Caco-2 (cell line): ENCODE results near the gene EVA1C. TPM values are rescaled to one million over a fixed set of nuclear protein-coding genes. Genes with fewer than 3 reads are reported as not detected.
"Not testable (repeated sequence)": the region's sequence is repeated elsewhere in the genome, so short reads cannot be mapped to it uniquely, and the experiment has no call there.

Source experiments
- BruUV-seq: library from RNA; stranded (reverse); fragments of 400-500 nt; replicated peaks from 2 replicates; lab custom pipeline; 2021; lab: Mats Ljungman, UMichigan
- CTCF ChIA-PET: fragments of 300-600 bp; sonication (Branson Sonifier 250); formaldehyde crosslinking; loops from one replicate; lab custom pipeline; 2022; ENCODE audit warnings: antibody characterized with exemption; lab: Charles Lee
- POLR2A ChIA-PET: fragments of 300-600 bp; sonication (Branson Sonifier 250); formaldehyde crosslinking; loops from one replicate; lab custom pipeline; 2022; ENCODE audit warnings: antibody characterized with exemption; lab: Charles Lee
- DNase-seq, 2 experiments: peaks; one replicate each; pipeline versions ENCODE4 v3.0.0 to v3.0.0-alpha.2; 2020 to 2022
- H3K27me3 ChIP-seq: replicated peaks from 2 replicates; pipeline ENCODE4 v1.6.0; 2011; ENCODE audit warnings: low read length; ENCODE audit not compliant: control insufficient read depth, insufficient read depth
- H3K36me3 ChIP-seq: 2 replicates; pipeline ENCODE4 v1.5.1; 2011; ENCODE audit warnings: low read length; ENCODE audit not compliant: control insufficient read depth, insufficient read depth
- H3K4me1 ChIP-seq: fragments of 250-450 bp; sonication (Bioruptor Pico); 2 replicates; pipeline ENCODE4 v1.5.1; 2020; ENCODE audit warnings: mild to moderate bottlenecking
- H3K4me3 ChIP-seq: 2 replicates; pipeline ENCODE4 v1.5.1; 2011; ENCODE audit warnings: low read depth, mild to moderate bottlenecking, control low read depth, low read length
- H3K9me3 ChIP-seq: fragments of 250-450 bp; sonication (Bioruptor Pico); 2 replicates; pipeline ENCODE4 v1.5.1; 2020; ENCODE audit warnings: mild to moderate bottlenecking, moderate library complexity
- H3K27ac Mint-ChIP-seq: one replicate; pipeline ENCODE4 v1.8.0; 2022; ENCODE audit warnings: mixed read lengths; ENCODE audit not compliant: unreplicated experiment
- H3K27me3 Mint-ChIP-seq: one replicate; pipeline ENCODE4 v1.8.0; 2022; ENCODE audit warnings: mixed read lengths; ENCODE audit not compliant: insufficient read depth, unreplicated experiment
- H3K36me3 Mint-ChIP-seq: one replicate; pipeline ENCODE4 v1.8.0; 2022; ENCODE audit warnings: mild to moderate bottlenecking, mixed read lengths; ENCODE audit not compliant: insufficient read depth, unreplicated experiment
- H3K4me1 Mint-ChIP-seq: one replicate; pipeline ENCODE4 v1.8.0; 2022; ENCODE audit warnings: low read depth, mixed read lengths; ENCODE audit not compliant: unreplicated experiment
- H3K4me3 Mint-ChIP-seq: one replicate; pipeline ENCODE4 v1.8.0; 2022; ENCODE audit warnings: mild to moderate bottlenecking, moderate library complexity, mixed read lengths; ENCODE audit not compliant: unreplicated experiment
- H3K9me3 Mint-ChIP-seq: one replicate; pipeline ENCODE4 v1.8.0; 2022; ENCODE audit warnings: mixed read lengths; ENCODE audit not compliant: unreplicated experiment
- intact Hi-C: fragments of 100-400 bp; cut with micrococcal nuclease; formaldehyde crosslinking; loops from one replicate; pipeline ENCODE4 v1.10.0; 2022; ENCODE audit not compliant: unreplicated experiment
- total RNA-seq: library from RNA; stranded (reverse); gene quantifications from 2 replicates; pipeline ENCODE4 v1.2.3, GENCODE V29; 2022
- TF ChIP-seq, protein P1 (sequence below), 2 experiments: fragments of 200-600 bp in 1 of 2; IDR thresholded peaks; 1 replicate in 1 of 2; 2 replicates in 1 of 2; pipeline versions ENCODE4 v1.5.1 to v1.8.0; 2011 to 2022; ENCODE audit warnings: antibody characterized with exemption in 1 of 2, control low read depth in 1 of 2, inconsistent platforms in 1 of 2, low read depth in 1 of 2, low read length in 1 of 2, mild to moderate bottlenecking in 1 of 2, moderate library complexity in 1 of 2; ENCODE audit not compliant: insufficient read depth in 1 of 2, severe bottlenecking in 1 of 2, unreplicated experiment in 1 of 2

EVA1C gene
- total RNA-seq, 1 experiment from 2014 or later: not detected

DNA sequence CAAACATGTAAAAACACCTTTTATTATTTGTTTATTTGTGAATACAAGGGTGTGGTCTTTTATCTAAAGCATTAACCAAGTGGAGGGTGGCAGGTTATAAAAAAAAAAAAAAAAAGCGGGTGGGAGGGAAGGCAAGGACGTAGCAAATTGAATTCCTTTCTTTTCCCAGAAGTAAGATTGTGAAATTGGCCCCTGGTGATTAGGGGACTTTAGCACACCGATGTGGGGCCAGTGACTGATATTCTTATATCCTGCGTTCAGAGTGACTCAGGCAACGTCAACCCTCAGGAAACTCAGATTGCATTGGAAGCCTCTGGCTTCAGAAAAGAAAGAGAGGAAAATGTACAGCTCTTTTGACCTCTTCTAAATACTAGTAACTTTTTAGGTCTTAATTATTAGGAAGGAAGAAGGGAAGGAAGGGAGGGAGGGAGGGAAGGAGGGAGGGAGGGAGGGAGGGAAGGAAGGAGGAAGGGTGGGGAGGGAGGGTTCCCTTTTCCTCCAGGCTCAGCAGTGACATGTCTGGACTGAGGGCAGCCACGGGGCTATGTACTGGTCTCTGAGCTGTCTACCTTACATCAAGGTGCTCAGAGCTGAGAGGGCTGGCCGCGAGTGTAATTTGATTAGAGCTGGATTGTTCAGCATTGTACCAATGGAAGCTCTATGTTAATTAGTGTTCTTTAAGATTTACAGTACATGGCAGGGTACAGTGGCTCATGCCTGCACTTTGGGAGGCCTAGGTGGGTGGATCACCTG lies 30.2 kb downstream of the EVA1C start:
- no peak overlapping the region for H3K4me3 Mint-ChIP-seq
- Histone ChIP-seq H3K4me1 (no peaks in the 10 kb centered on the region), H3K27me3 (no peaks in the 10 kb centered on the region), H3K4me3 (no peak overlapping the region), H3K36me3 (no peaks in the 10 kb centered on the region), H3K9me3 (no peaks in the 10 kb centered on the region)
- no peaks in the 10 kb centered on the region for H3K9me3 Mint-ChIP-seq
- DNase-seq: no peak
- H3K27ac Mint-ChIP-seq: no peak overlapping the region
- TF ChIP-seq, protein P1, sequence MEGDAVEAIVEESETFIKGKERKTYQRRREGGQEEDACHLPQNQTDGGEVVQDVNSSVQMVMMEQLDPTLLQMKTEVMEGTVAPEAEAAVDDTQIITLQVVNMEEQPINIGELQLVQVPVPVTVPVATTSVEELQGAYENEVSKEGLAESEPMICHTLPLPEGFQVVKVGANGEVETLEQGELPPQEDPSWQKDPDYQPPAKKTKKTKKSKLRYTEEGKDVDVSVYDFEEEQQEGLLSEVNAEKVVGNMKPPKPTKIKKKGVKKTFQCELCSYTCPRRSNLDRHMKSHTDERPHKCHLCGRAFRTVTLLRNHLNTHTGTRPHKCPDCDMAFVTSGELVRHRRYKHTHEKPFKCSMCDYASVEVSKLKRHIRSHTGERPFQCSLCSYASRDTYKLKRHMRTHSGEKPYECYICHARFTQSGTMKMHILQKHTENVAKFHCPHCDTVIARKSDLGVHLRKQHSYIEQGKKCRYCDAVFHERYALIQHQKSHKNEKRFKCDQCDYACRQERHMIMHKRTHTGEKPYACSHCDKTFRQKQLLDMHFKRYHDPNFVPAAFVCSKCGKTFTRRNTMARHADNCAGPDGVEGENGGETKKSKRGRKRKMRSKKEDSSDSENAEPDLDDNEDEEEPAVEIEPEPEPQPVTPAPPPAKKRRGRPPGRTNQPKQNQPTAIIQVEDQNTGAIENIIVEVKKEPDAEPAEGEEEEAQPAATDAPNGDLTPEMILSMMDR (IDR thresholded peaks at IDR 0.05; ENCODE audit: insufficient read depth in 1 of 2, low read depth in 1 of 2, low read length in 1 of 2, severe bottlenecking in 1 of 2, unreplicated experiment in 1 of 2): no peak
- no peaks in the 10 kb centered on the region for H3K4me1 Mint-ChIP-seq
- no TSS peak for BruUV-seq
- H3K27me3 Mint-ChIP-seq: peaks cover 2% of the 10 kb centered on the region
- ChIA-PET CTCF (no interaction called here), POLR2A (no interaction called here)
- no peaks in the 10 kb centered on the region for H3K36me3 Mint-ChIP-seq
- intact Hi-C loops: no loop called here

DNA sequence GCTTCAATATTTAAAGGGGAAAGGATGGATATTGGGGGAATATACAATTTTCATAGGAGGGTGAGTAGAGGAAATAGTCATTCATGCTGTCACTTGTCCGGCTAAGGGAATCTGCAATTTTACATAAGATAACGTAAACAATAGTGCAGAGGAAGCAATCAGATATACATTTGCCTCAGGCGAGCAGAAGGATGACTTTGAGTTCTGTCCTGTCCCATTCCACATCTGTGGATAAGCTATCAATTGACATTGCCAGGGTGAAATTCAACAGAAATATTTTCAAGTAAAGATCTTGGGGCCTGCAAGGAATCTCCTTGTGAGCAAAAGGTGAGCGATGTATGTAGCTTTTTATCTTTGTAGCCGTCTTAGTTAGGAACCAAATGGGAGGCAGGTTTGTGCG lies 32.6 kb downstream of the EVA1C start:
- TF ChIP-seq, protein P1 (IDR thresholded peaks at IDR 0.05; ENCODE audit: insufficient read depth in 1 of 2, low read depth in 1 of 2, low read length in 1 of 2, severe bottlenecking in 1 of 2, unreplicated experiment in 1 of 2): no peak
- Mint-ChIP-seq H3K9me3 (no peaks in the 10 kb centered on the region), H3K27ac (no peak overlapping the region), H3K27me3 (peaks cover 2% of the 10 kb centered on the region), H3K4me3 (no peak overlapping the region), H3K4me1 (no peaks in the 10 kb centered on the region), H3K36me3 (no peaks in the 10 kb centered on the region)
- Histone ChIP-seq H3K4me1 (no peaks in the 10 kb centered on the region), H3K36me3 (no peaks in the 10 kb centered on the region), H3K9me3 (no peaks in the 10 kb centered on the region), H3K4me3 (no peak overlapping the region), H3K27me3 (no peaks in the 10 kb centered on the region)
- BruUV-seq: no TSS peak
- intact Hi-C loops: no loop called here
- no peak for DNase-seq
- POLR2A ChIA-PET: no interaction called here
- CTCF ChIA-PET: no interaction called here

DNA sequence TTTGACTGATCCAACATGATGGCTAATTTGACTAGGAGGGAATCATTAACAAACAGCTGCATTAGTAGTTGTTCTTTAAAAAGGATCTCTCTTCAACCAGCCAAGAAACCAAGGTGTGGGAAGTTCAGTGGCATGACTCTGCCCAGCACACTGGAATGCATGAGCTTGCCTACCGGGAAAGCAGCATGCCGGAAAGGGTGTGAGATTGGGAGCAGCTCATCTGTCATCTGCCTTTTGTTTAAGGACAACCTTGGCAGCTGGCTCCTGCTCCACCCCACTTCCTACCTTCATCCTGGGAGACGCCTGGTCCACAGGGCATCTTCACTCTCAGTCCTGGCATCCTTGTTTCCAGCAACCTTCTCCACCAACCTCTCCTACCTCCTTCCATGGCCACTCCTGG lies 33.9 kb downstream of the EVA1C start:
- H3K4me3 Mint-ChIP-seq, H3K27ac Mint-ChIP-seq, CTCF ChIA-PET, H3K36me3 Mint-ChIP-seq, intact Hi-C loops, H3K27me3 Mint-ChIP-seq, H3K9me3 Mint-ChIP-seq, H3K4me1 Mint-ChIP-seq, BruUV-seq, H3K36me3 ChIP-seq, H3K9me3 ChIP-seq, DNase-seq, H3K4me3 ChIP-seq, H3K27me3 ChIP-seq, H3K4me1 ChIP-seq: not testable (repeated sequence)
- POLR2A ChIA-PET: interaction anchor here (0.6 kb wide), 1 partner anchor 29 kb away, joined by 3 read pairs; no protein-coding TSS in a partner anchor
